H9 (cell line): ENCODE results near the gene RBFA. TPM values are rescaled to one million over a fixed set of nuclear protein-coding genes. Genes with fewer than 3 reads are reported as not detected.

ENCODE experiments used
- DNase-seq: peaks from one replicate; pipeline ENCODE4 v3.0.0-alpha.2; 2017
- H2AFZ ChIP-seq: one replicate; pipeline ENCODE4 v1.6.1; 2013; ENCODE audit warnings: mild to moderate bottlenecking, low read length, control low read depth, moderate library complexity
- H2AK5ac ChIP-seq: 2 replicates; pipeline ENCODE4 v1.6.1; 2013; ENCODE audit warnings: low read length, control low read depth, mixed read lengths; ENCODE audit not compliant: insufficient read length
- H2BK120ac ChIP-seq: one replicate; pipeline ENCODE4 v1.6.1; 2013; ENCODE audit warnings: low read depth, mild to moderate bottlenecking, low read length, control low read depth, inconsistent platforms; ENCODE audit not compliant: poor library complexity, severe bottlenecking
- H2BK12ac ChIP-seq: 2 replicates; pipeline ENCODE4 v1.6.1; 2013; ENCODE audit warnings: low read length, control low read depth, mixed read lengths, low read depth; ENCODE audit not compliant: insufficient read length
- H2BK15ac ChIP-seq: 2 replicates; pipeline ENCODE4 v1.6.1; 2013; ENCODE audit warnings: low read depth, low read length, control low read depth
- H2BK20ac ChIP-seq: one replicate; pipeline ENCODE4 v1.6.1; 2013; ENCODE audit warnings: low read depth, mild to moderate bottlenecking, low read length, control low read depth, inconsistent platforms; ENCODE audit not compliant: poor library complexity, severe bottlenecking
- H2BK5ac ChIP-seq: 2 replicates; pipeline ENCODE4 v1.6.1; 2013; ENCODE audit warnings: low read length, control low read depth, mixed read lengths; ENCODE audit not compliant: insufficient read length
- H3K14ac ChIP-seq: 2 replicates; pipeline ENCODE4 v1.6.1; 2013; ENCODE audit warnings: low read length, control low read depth; ENCODE audit not compliant: insufficient read depth
- H3K18ac ChIP-seq: 2 replicates; pipeline ENCODE4 v1.6.1; 2013; ENCODE audit warnings: low read depth, mild to moderate bottlenecking, mixed read lengths, low read length, control low read depth; ENCODE audit not compliant: insufficient read length
- H3K23ac ChIP-seq: 2 replicates; pipeline ENCODE4 v1.6.1; 2013; ENCODE audit warnings: low read length, control low read depth, mixed read lengths, low read depth; ENCODE audit not compliant: insufficient read length
- H3K23me2 ChIP-seq: 2 replicates; pipeline ENCODE4 v1.6.1; 2013; ENCODE audit warnings: low read depth, mild to moderate bottlenecking, mixed read lengths, low read length, control low read depth; ENCODE audit not compliant: insufficient read length, poor library complexity, severe bottlenecking
- H3K27ac ChIP-seq: 2 replicates; pipeline ENCODE4 v1.5.1; 2013; ENCODE audit warnings: low read length, control low read depth, mixed read lengths, low read depth; ENCODE audit not compliant: insufficient read length
- H3K27me3 ChIP-seq: 2 replicates; pipeline ENCODE4 v1.6.1; 2013; ENCODE audit warnings: low read length, control low read depth, inconsistent platforms; ENCODE audit not compliant: insufficient read depth
- H3K4ac ChIP-seq: 2 replicates; pipeline ENCODE4 v1.6.1; 2013; ENCODE audit warnings: low read depth, mild to moderate bottlenecking, control low read depth, inconsistent platforms, low read length, moderate library complexity
- H3K4me1 ChIP-seq: 2 replicates; pipeline ENCODE4 v1.6.1; 2013; ENCODE audit warnings: low read length, control low read depth, inconsistent platforms; ENCODE audit not compliant: insufficient read depth
- H3K4me2 ChIP-seq: 2 replicates; pipeline ENCODE4 v1.6.1; 2013; ENCODE audit warnings: low read length, control low read depth, mixed read lengths; ENCODE audit not compliant: insufficient read length, insufficient read depth
- H3K56ac ChIP-seq: 2 replicates; pipeline ENCODE4 v1.6.1; 2013; ENCODE audit warnings: low read depth, mild to moderate bottlenecking, mixed read lengths, low read length, control low read depth; ENCODE audit not compliant: insufficient read length
- H3K79me1 ChIP-seq: 2 replicates; pipeline ENCODE4 v1.6.1; 2013; ENCODE audit warnings: low read depth, mild to moderate bottlenecking, moderate library complexity, low read length, control low read depth, inconsistent platforms; ENCODE audit not compliant: insufficient read depth, poor library complexity, severe bottlenecking
- H3K79me2 ChIP-seq: 2 replicates; pipeline ENCODE4 v1.6.1; 2013; ENCODE audit warnings: low read length, control low read depth, inconsistent platforms; ENCODE audit not compliant: insufficient read depth
- H3K9ac ChIP-seq: 2 replicates; pipeline ENCODE4 v1.6.1; 2013; ENCODE audit warnings: low read length, control low read depth, mixed read lengths; ENCODE audit not compliant: insufficient read length; ENCODE audit errors: extremely low read depth
- H3K9me3 ChIP-seq: one replicate; pipeline ENCODE4 v1.6.1; 2013; ENCODE audit warnings: low read depth, low read length, inconsistent platforms; ENCODE audit not compliant: control insufficient read depth
- H3T11ph ChIP-seq: one replicate; pipeline ENCODE4 v1.6.1; 2013; ENCODE audit warnings: mild to moderate bottlenecking, low read length, control low read depth, inconsistent platforms
- H4K20me1 ChIP-seq: one replicate; pipeline ENCODE4 v1.6.1; 2013; ENCODE audit not compliant: control insufficient read depth, insufficient read length, insufficient read depth
- H4K5ac ChIP-seq: 2 replicates; pipeline ENCODE4 v1.6.1; 2013; ENCODE audit warnings: low read depth, mild to moderate bottlenecking, mixed read lengths, low read length, control low read depth; ENCODE audit not compliant: insufficient read length
- H4K8ac ChIP-seq: replicated peaks from 2 replicates; pipeline ENCODE4 v1.6.1; 2013; ENCODE audit warnings: low read length, control low read depth, mixed read lengths, low read depth; ENCODE audit not compliant: insufficient read length
- H4K91ac ChIP-seq: 2 replicates; pipeline ENCODE4 v1.6.1; 2013; ENCODE audit warnings: low read depth, mild to moderate bottlenecking, moderate library complexity, mixed read lengths, low read length, control low read depth; ENCODE audit not compliant: insufficient read length
- H3K27ac Mint-ChIP-seq, 3 experiments: 2 replicates in 2 of 3; 3 replicates in 1 of 3; pipeline ENCODE4 v1.8.0; 2020 to 2021; ENCODE audit warnings: mixed read lengths in 3 of 3, mild to moderate bottlenecking in 1 of 3, moderate library complexity in 1 of 3
- H3K27me3 Mint-ChIP-seq: 2 replicates; pipeline ENCODE4 v1.8.0; 2021; ENCODE audit warnings: low read depth, mild to moderate bottlenecking, moderate library complexity, mixed read lengths
- H3K36me3 Mint-ChIP-seq, 3 experiments: 2 replicates in 2 of 3; 3 replicates in 1 of 3; pipeline ENCODE4 v1.8.0; 2020 to 2021; ENCODE audit warnings: low read depth in 3 of 3, mixed read lengths in 3 of 3; ENCODE audit not compliant: insufficient read depth in 1 of 3
- H3K4me1 Mint-ChIP-seq, 2 experiments: 2 replicates each; pipeline ENCODE4 v1.8.0; 2020; ENCODE audit warnings: mixed read lengths in 2 of 2
- H3K4me3 Mint-ChIP-seq, 2 experiments: 2 replicates in 1 of 2; 3 replicates in 1 of 2; pipeline ENCODE4 v1.8.0; 2020 to 2021; ENCODE audit warnings: mild to moderate bottlenecking in 2 of 2, mixed read lengths in 2 of 2, moderate library complexity in 1 of 2
- H3K9me3 Mint-ChIP-seq, 2 experiments: 2 replicates in 1 of 2; 3 replicates in 1 of 2; pipeline ENCODE4 v1.8.0; 2020; ENCODE audit warnings: mild to moderate bottlenecking in 2 of 2, mixed read lengths in 2 of 2, moderate library complexity in 1 of 2
- CTCF ChIP-seq: fragments of 200-600 bp; sonication (generic); conservative IDR thresholded peaks from 3 replicates; pipeline ENCODE4 v1.8.0; 2021; ENCODE audit warnings: antibody characterized with exemption, mild to moderate bottlenecking
- WGBS: extraction: QIAGEN DNeasy Blood & Tissue Kit; methylation state at CpG from one replicate; pipeline ENCODE4 v1.1.7; 2013; ENCODE audit warnings: missing lambda C conversion rate, low lambda C conversion rate, mixed read lengths; ENCODE audit not compliant: insufficient read length; ENCODE audit errors: extremely low coverage; 5-methylcytosine and 5-hydroxymethylcytosine counted together
- total RNA-seq: library from RNA; stranded (reverse); gene quantifications from 2 replicates; pipeline ENCODE4 v1.2.1, GENCODE V29; 2021

RBFA gene
- total RNA-seq, 1 experiment from 2014 or later: 42.5 TPM

GRCh38 chr18:80050797-80051196 lies 16.6 kb downstream of the RBFA start:
- Histone ChIP-seq H2AK5ac (no peak overlapping the region), H2AFZ (no peak overlapping the region), H3K9ac (no peak overlapping the region), H4K8ac (peak overlapping the region; percentile 50), H4K5ac (no peak overlapping the region), H3K9me3 (peaks cover 51% of the 10 kb centered on the region), H2BK20ac (no peak overlapping the region), H3T11ph (no peak overlapping the region), H3K4me1 (no peaks in the 10 kb centered on the region), H4K91ac (no peak overlapping the region), H2BK5ac (no peak overlapping the region), H3K14ac (no peak overlapping the region), H3K23me2 (no peaks in the 10 kb centered on the region), H3K4me2 (no peak overlapping the region), H3K79me2 (no peaks in the 10 kb centered on the region), H2BK120ac (no peak overlapping the region), H3K23ac (no peak overlapping the region), H3K27me3 (no peaks in the 10 kb centered on the region), H3K27ac (no peak overlapping the region), H3K18ac (no peak overlapping the region), H3K56ac (no peak overlapping the region), H4K20me1 (peaks cover 4% of the 10 kb centered on the region), H2BK15ac (no peak overlapping the region), H3K79me1 (no peaks in the 10 kb centered on the region), H3K4ac (no peak overlapping the region), H2BK12ac (no peak overlapping the region)
- Mint-ChIP-seq H3K4me3 (no peak overlapping the region), H3K4me1 (no peaks in the 10 kb centered on the region), H3K36me3 (peaks cover 58 to 88% (median 74%) of the 10 kb centered on the region in 3 experiments), H3K27ac (no peak overlapping the region), H3K9me3 (peaks cover 54 to 74% of the 10 kb centered on the region in 2 experiments), H3K27me3 (peaks cover 37% of the 10 kb centered on the region)
- no peak for DNase-seq
- WGBS: no CpG with 5 or more reads among the region's 6 CpGs
- no peak for TF ChIP-seq CTCF
